DND-41 (cell line): ENCODE measurements around the gene PRDX5.

ENCODE experiments used
- EZH2 ChIP-seq: IDR thresholded peaks from 3 replicates; pipeline ENCODE4 v1.6.1; 2012; ENCODE audit warnings: borderline replicate concordance, low read depth, mild to moderate bottlenecking, moderate library complexity, low read length, inconsistent platforms; ENCODE audit not compliant: severe bottlenecking
- TF ChIP-seq, protein P1 (sequence below): IDR thresholded peaks from 2 replicates; pipeline ENCODE4 v1.5.1; 2012; ENCODE audit warnings: borderline replicate concordance, low read length, moderate library complexity, mild to moderate bottlenecking; ENCODE audit not compliant: poor library complexity, severe bottlenecking; ENCODE audit errors: extremely low read depth

DNA sequence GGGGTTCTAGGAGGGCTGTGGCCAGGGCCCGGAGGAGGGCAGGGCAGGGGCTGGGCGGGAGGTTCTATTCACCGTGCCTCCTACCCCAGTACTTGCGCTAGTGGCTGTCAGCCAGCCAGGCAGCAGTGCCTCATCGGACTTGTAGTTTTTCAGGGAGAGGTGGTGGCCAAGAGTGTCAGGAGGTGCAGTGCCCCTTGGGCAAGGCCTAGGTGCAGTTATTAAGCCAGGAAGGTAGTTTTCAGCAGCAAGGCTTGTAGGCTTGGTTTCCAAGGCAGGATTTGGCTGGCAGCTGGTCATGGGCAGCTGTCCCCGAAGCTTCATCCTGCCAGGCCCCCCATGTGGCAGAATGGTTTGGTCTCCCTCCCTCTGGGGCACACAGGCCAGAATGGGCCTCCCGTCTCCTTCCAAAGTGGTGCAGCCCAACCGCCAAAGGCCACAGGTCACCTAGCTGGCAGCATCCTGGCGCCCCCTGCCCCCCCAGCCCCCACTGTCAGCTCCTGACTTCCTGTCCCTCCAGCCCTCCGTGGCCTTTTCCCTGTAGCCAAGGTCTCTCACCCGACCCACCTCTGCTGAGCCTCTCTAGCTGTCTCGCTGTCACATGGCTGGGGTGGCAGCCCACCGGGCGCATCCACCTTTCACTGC lies 30.6 kb downstream of the PRDX5 start:
- TF ChIP-seq, protein P1, sequence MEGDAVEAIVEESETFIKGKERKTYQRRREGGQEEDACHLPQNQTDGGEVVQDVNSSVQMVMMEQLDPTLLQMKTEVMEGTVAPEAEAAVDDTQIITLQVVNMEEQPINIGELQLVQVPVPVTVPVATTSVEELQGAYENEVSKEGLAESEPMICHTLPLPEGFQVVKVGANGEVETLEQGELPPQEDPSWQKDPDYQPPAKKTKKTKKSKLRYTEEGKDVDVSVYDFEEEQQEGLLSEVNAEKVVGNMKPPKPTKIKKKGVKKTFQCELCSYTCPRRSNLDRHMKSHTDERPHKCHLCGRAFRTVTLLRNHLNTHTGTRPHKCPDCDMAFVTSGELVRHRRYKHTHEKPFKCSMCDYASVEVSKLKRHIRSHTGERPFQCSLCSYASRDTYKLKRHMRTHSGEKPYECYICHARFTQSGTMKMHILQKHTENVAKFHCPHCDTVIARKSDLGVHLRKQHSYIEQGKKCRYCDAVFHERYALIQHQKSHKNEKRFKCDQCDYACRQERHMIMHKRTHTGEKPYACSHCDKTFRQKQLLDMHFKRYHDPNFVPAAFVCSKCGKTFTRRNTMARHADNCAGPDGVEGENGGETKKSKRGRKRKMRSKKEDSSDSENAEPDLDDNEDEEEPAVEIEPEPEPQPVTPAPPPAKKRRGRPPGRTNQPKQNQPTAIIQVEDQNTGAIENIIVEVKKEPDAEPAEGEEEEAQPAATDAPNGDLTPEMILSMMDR = no peak
- no peak for TF ChIP-seq EZH2
